Sigmoid colon (tissue), 7 donors: ENCODE measurements around the gene RBM18. TPM values are rescaled to one million over a fixed set of nuclear protein-coding genes. Genes with fewer than 3 reads are reported as not detected.

Experiments used
- DNase-seq: peaks from one replicate; pipeline ENCODE4 v3.0.0-alpha.2; 2019
- H3K27ac ChIP-seq, 4 donors: fragments of 200-600 bp; sonication (generic); one replicate each; pipeline ENCODE4 v1.5.1; 2016 to 2019; ENCODE audit warnings: mild to moderate bottlenecking in 1 of 4
- H3K27me3 ChIP-seq, 3 donors: fragments of 200-600 bp; sonication (generic); one replicate each; pipeline ENCODE4 v1.5.1; 2019; ENCODE audit warnings: mild to moderate bottlenecking in 1 of 3
- H3K36me3 ChIP-seq, 4 donors: fragments of 200-600 bp; sonication (generic); one replicate each; pipeline ENCODE4 v1.5.1; 2016 to 2019
- H3K4me1 ChIP-seq, 4 donors: fragments of 200-600 bp; sonication (generic); one replicate each; pipeline ENCODE4 v1.5.1; 2017 to 2019
- H3K4me3 ChIP-seq, 4 donors: fragments of 200-600 bp; sonication (generic); one replicate each; pipeline ENCODE4 v1.5.1; 2017 to 2019; ENCODE audit warnings: mild to moderate bottlenecking in 2 of 4, moderate library complexity in 1 of 4
- H3K9me3 ChIP-seq, 4 donors: fragments of 200-600 bp in 3 of 4; sonication (generic) in 3 of 4; one replicate each; pipeline versions ENCODE4 v1.5.1 to v1.6.1; 2013 to 2019
- EP300 ChIP-seq, 4 donors: sonication (generic); formaldehyde crosslinking; IDR thresholded peaks; one replicate each; pipeline ENCODE4 v1.6.1; 2017; ENCODE audit warnings: antibody characterized with exemption in 4 of 4
- POLR2A ChIP-seq, 2 donors: fragments of 450-650 bp; IDR thresholded peaks; one replicate each; pipeline ENCODE4 v1.6.1; 2016; ENCODE audit warnings: antibody characterized with exemption in 2 of 2, mild to moderate bottlenecking in 2 of 2, moderate library complexity in 2 of 2
- POLR2AphosphoS5 ChIP-seq, 4 donors: sonication (generic); formaldehyde crosslinking; IDR thresholded peaks; one replicate each; pipeline ENCODE4 v1.6.1; 2017; ENCODE audit warnings: antibody characterized with exemption in 4 of 4
- WGBS, 2 donors: extraction: QIAGEN DNeasy Blood & Tissue Kit; methylation state at CpG; one replicate each; pipeline ENCODE4 v1.1.7; 2013; 5-methylcytosine and 5-hydroxymethylcytosine counted together
- intact Hi-C: fragments of 100-400 bp; cut with DNase I; formaldehyde crosslinking; loops from one replicate; pipeline ENCODE4 v1.15.1; 2023
- polyA plus RNA-seq, 3 donors: library from polyadenylated mRNA; stranded (reverse); fragments of 200-250 nt; gene quantifications; one replicate each; pipeline ENCODE4 v1.2.3, GENCODE V29; 2013
- total RNA-seq, 4 donors: library from RNA; depleted of rRNA; stranded (reverse); fragments of >200 nt; gene quantifications; one replicate each; pipeline ENCODE4 v1.1.0, GENCODE V29; 2016
- TF ChIP-seq, protein P1 (sequence below), 4 experiments: fragments of 450-650 bp in 3 of 4; fragments of 200-600 bp in 1 of 4; IDR thresholded peaks; one replicate each; pipeline ENCODE4 v1.5.1; 2016 to 2019; ENCODE audit warnings: antibody characterized with exemption in 4 of 4, mild to moderate bottlenecking in 3 of 4, moderate library complexity in 2 of 4
- donor health status: healthy with polysubstance abuse.
- donor health status: Bipolar disorder and iron deficiency.
- donor health status: healthy.

Gene RBM18
- total and polyA plus RNA-seq, 7 donors, result 8.2 to 16.8 (median 11.9) TPM

DNA sequence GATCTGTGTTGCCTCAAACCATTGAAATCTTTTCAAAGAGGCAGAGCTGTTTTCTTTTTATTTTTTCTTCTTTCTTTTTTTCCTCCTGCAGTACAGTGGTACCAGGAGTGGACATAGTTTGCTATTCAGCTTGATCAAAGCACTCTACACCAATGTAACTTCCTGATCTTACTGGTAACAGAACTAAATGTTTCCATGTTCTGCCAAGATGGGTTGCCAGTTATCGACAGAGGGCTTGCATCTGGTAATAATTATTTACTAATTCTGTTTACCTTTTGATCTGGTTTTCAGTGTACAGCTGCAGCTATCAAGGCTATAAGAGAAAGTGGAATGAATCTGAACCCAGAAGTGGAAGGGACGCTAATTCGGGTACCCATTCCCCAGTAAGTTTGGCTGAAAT, 26.8 kb upstream of the RBM18 start:
- H3K4me1 ChIP-seq, result no peaks in the 10 kb centered on the region
- intact Hi-C loops, result no loop called here
- 87 to 93% methylated on average over 3 of the region's 3 CpGs for WGBS, 2 donors
- H3K27ac ChIP-seq, result no peak overlapping the region
- no peak for DNase-seq
- peaks cover 10 to 75% (median 21%) of the 10 kb centered on the region in 4 donors for H3K36me3 ChIP-seq
- no peak overlapping the region for H3K4me3 ChIP-seq
- no peaks in the 10 kb centered on the region for H3K9me3 ChIP-seq
- no peaks in the 10 kb centered on the region for H3K27me3 ChIP-seq
- TF ChIP-seq EP300 (IDR thresholded peaks at IDR 0.05) (no peak), POLR2AphosphoS5 (IDR thresholded peaks at IDR 0.05) (no peak), POLR2A (IDR thresholded peaks at IDR 0.05) (no peak)
- TF ChIP-seq, protein P1, sequence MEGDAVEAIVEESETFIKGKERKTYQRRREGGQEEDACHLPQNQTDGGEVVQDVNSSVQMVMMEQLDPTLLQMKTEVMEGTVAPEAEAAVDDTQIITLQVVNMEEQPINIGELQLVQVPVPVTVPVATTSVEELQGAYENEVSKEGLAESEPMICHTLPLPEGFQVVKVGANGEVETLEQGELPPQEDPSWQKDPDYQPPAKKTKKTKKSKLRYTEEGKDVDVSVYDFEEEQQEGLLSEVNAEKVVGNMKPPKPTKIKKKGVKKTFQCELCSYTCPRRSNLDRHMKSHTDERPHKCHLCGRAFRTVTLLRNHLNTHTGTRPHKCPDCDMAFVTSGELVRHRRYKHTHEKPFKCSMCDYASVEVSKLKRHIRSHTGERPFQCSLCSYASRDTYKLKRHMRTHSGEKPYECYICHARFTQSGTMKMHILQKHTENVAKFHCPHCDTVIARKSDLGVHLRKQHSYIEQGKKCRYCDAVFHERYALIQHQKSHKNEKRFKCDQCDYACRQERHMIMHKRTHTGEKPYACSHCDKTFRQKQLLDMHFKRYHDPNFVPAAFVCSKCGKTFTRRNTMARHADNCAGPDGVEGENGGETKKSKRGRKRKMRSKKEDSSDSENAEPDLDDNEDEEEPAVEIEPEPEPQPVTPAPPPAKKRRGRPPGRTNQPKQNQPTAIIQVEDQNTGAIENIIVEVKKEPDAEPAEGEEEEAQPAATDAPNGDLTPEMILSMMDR (IDR thresholded peaks at IDR 0.05), result no peak

DNA sequence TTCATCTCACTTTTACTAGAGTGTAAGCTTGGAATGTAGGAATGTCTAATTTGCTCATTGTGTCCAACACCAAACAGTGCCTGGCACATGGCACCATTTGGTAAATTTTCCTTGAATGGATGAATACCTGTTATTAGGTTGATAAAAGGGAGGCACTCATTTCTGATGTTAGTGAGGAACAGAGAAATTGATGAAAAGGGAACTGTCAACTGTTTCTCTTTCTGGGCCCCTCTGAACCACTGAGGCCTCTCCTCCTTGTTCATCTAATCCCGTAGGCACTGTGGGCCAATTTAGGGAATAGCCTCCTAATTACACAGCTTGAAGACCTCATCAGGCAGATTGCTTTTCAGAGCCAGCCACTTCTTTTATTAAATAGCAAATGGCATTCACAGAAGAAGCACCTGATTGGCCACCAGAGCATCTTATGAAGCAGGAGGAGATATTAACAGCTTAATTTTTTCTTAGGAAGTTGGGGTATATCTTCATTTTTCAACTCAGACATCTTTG, 22.6 kb upstream of the RBM18 start:
- intact Hi-C loops, result no loop called here
- Histone ChIP-seq H3K27me3 (no peaks in the 10 kb centered on the region), H3K36me3 (peaks cover 15 to 78% (median 28%) of the 10 kb centered on the region in 4 donors), H3K4me3 (no peak overlapping the region), H3K4me1 (no peaks in the 10 kb centered on the region), H3K27ac (no peak overlapping the region), H3K9me3 (no peaks in the 10 kb centered on the region)
- TF ChIP-seq POLR2A (IDR thresholded peaks at IDR 0.05) (no peak), POLR2AphosphoS5 (IDR thresholded peaks at IDR 0.05) (no peak), EP300 (IDR thresholded peaks at IDR 0.05) (no peak)
- TF ChIP-seq, protein P1 (IDR thresholded peaks at IDR 0.05), result no peak
- WGBS, 2 donors, result 73 to 80% methylated on average over 1 of the region's 1 CpG
- DNase-seq, result no peak

DNA sequence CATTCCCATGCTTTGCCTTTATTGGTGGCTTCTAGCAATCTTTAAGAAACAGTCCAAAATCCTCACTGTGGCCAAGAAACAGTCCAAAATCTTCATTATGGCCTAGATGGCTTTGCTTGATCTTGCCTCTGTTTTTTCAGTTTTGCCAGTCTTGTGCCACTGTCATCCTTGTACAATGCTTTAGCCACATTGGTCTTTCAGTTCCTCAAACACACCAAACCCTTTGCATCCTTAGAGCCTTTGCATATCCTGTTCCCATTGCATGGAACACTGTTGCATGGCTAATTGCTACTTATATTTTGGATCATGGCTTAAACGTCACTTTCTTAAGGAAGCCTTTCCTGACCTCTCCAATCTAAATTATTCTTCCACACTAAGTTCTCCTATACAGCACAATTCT, 22.1 kb upstream of the RBM18 start:
- H3K36me3 ChIP-seq, result peaks cover 10 to 74% (median 24%) of the 10 kb centered on the region in 4 donors
- DNase-seq, result no peak
- H3K27me3 ChIP-seq, result no peaks in the 10 kb centered on the region
- WGBS, 2 donors, result 82 to 84% methylated on average over 1 of the region's 1 CpG
- H3K4me1 ChIP-seq, result no peaks in the 10 kb centered on the region
- H3K27ac ChIP-seq, result no peak overlapping the region
- H3K4me3 ChIP-seq, result no peak overlapping the region
- H3K9me3 ChIP-seq, result no peaks in the 10 kb centered on the region
- intact Hi-C loops, result no loop called here
- TF ChIP-seq, protein P1 (IDR thresholded peaks at IDR 0.05), result no peak
- no peak for TF ChIP-seq POLR2A (IDR thresholded peaks at IDR 0.05)
- no peak for TF ChIP-seq POLR2AphosphoS5 (IDR thresholded peaks at IDR 0.05)
- no peak for TF ChIP-seq EP300 (IDR thresholded peaks at IDR 0.05)

DNA sequence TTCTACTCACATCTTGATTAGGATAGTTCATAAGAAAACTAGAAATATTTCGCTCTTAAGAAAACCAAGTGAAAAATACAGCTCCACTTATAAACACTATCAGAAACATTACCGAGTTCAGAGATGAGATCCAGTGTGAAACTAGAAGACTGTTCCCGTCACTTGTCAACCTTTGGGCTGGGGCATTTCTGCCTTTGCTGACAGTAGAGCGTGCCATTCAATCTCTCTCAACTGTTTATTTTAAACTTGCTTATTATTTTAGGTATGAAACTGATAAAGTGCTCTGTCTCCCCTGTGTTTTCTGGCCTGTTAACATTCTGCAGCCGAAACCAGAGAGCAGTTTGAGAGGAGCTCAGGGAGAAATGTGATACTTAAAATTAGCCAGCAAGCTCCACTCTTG, 16.7 kb upstream of the RBM18 start:
- Histone ChIP-seq H3K9me3 (peaks cover 0 to 2% (median 0%) of the 10 kb centered on the region in 4 donors), H3K27me3 (no peaks in the 10 kb centered on the region), H3K4me1 (no peaks in the 10 kb centered on the region), H3K27ac (no peak overlapping the region), H3K4me3 (no peak overlapping the region), H3K36me3 (peaks cover 5 to 43% (median 15%) of the 10 kb centered on the region in 4 donors)
- intact Hi-C loops, result no loop called here
- 92 to 96% methylated on average over 5 of the region's 5 CpGs for WGBS, 2 donors
- no peak for DNase-seq
- TF ChIP-seq POLR2A (IDR thresholded peaks at IDR 0.05) (no peak), POLR2AphosphoS5 (IDR thresholded peaks at IDR 0.05) (no peak), EP300 (IDR thresholded peaks at IDR 0.05) (no peak)
- TF ChIP-seq, protein P1 (IDR thresholded peaks at IDR 0.05), result no peak
